Measurements from ENCODE around the gene FMNL2. TPM values are rescaled to one million over a fixed set of nuclear protein-coding genes. Genes with fewer than 3 reads are reported as not detected.

The FMNL2 gene
- total RNA-seq, 1 donor, result 24.2 TPM

GRCh38 chr2:152336119-152336853, 1.3 kb downstream of the FMNL2 start:
- no peak for TF ChIP-seq CTCF (IDR thresholded peaks at IDR 0.05; ENCODE audit: extremely low read depth, low read depth, low read length)
- H3K4me1 ChIP-seq (ENCODE audit: insufficient read depth, low read length), result peaks cover 13% of the 10 kb centered on the region
- no peaks in the 10 kb centered on the region for H3K9me3 ChIP-seq (ENCODE audit: low read depth, low read length)
- DNase-seq (ENCODE audit: insufficient read length, low spot score, missing footprints), result peak; percentile 94
- H3K27me3 ChIP-seq (ENCODE audit: insufficient read depth, low read length), result no peaks in the 10 kb centered on the region
- H3K27ac ChIP-seq (ENCODE audit: low read depth, low read length), result peak overlapping the region; percentile 59
- H4K20me1 ChIP-seq (ENCODE audit: insufficient read depth, low read length), result peaks cover 3% of the 10 kb centered on the region
- H3K4me2 ChIP-seq (ENCODE audit: insufficient read depth, low read length), result peak overlapping the region; percentile 99
- H3K36me3 ChIP-seq (ENCODE audit: insufficient read depth, low read length), result no peaks in the 10 kb centered on the region
- H2AFZ ChIP-seq (ENCODE audit: low read length), result peak overlapping the region; percentile 96
- peak overlapping the region; percentile 88 for H3K4me3 ChIP-seq (ENCODE audit: insufficient read depth, low read length)
- H3K79me2 ChIP-seq (ENCODE audit: insufficient read depth, low read length), result peaks cover 58% of the 10 kb centered on the region

GRCh38 chr2:152336854-152337510, 2.0 kb downstream of the FMNL2 start:
- peaks cover 64% of the 10 kb centered on the region for H3K79me2 ChIP-seq (ENCODE audit: insufficient read depth, low read length)
- H3K27ac ChIP-seq (ENCODE audit: low read depth, low read length), result peak overlapping the region; percentile 59
- no peak for TF ChIP-seq CTCF (IDR thresholded peaks at IDR 0.05; ENCODE audit: extremely low read depth, low read depth, low read length)
- H3K36me3 ChIP-seq (ENCODE audit: insufficient read depth, low read length), result no peaks in the 10 kb centered on the region
- peaks cover 13% of the 10 kb centered on the region for H3K4me1 ChIP-seq (ENCODE audit: insufficient read depth, low read length)
- H3K9me3 ChIP-seq (ENCODE audit: low read depth, low read length), result no peaks in the 10 kb centered on the region
- H3K4me2 ChIP-seq (ENCODE audit: insufficient read depth, low read length), result peak overlapping the region; percentile 99
- H3K27me3 ChIP-seq (ENCODE audit: insufficient read depth, low read length), result no peaks in the 10 kb centered on the region
- H3K4me3 ChIP-seq (ENCODE audit: insufficient read depth, low read length), result peak overlapping the region; percentile 88
- peaks cover 6% of the 10 kb centered on the region for H4K20me1 ChIP-seq (ENCODE audit: insufficient read depth, low read length)
- DNase-seq (ENCODE audit: insufficient read length, low spot score, missing footprints), result peak; percentile 43
- peak overlapping the region; percentile 96 for H2AFZ ChIP-seq (ENCODE audit: low read length)

- H3K36me3 ChIP-seq (ENCODE audit: insufficient read depth, low read length), result no peaks in the 10 kb centered on the region
- no peak for TF ChIP-seq CTCF (IDR thresholded peaks at IDR 0.05; ENCODE audit: extremely low read depth, low read depth, low read length)
- peaks cover 13% of the 10 kb centered on the region for H3K4me1 ChIP-seq (ENCODE audit: insufficient read depth, low read length)
- no peak overlapping the region for H3K4me3 ChIP-seq (ENCODE audit: insufficient read depth, low read length)
- H2AFZ ChIP-seq (ENCODE audit: low read length), result no peak overlapping the region
- H3K4me2 ChIP-seq (ENCODE audit: insufficient read depth, low read length), result peak overlapping the region; percentile 99
- H4K20me1 ChIP-seq (ENCODE audit: insufficient read depth, low read length), result peaks cover 6% of the 10 kb centered on the region
- DNase-seq (ENCODE audit: insufficient read length, low spot score, missing footprints), result no peak
- H3K27ac ChIP-seq (ENCODE audit: low read depth, low read length), result no peak overlapping the region
- H3K9me3 ChIP-seq (ENCODE audit: low read depth, low read length), result no peaks in the 10 kb centered on the region
- H3K27me3 ChIP-seq (ENCODE audit: insufficient read depth, low read length), result no peaks in the 10 kb centered on the region
- peaks cover 70% of the 10 kb centered on the region for H3K79me2 ChIP-seq (ENCODE audit: insufficient read depth, low read length)
Measured at GRCh38 chr2:152337511-152337903, 2.5 kb downstream of the FMNL2 start.

DNA sequence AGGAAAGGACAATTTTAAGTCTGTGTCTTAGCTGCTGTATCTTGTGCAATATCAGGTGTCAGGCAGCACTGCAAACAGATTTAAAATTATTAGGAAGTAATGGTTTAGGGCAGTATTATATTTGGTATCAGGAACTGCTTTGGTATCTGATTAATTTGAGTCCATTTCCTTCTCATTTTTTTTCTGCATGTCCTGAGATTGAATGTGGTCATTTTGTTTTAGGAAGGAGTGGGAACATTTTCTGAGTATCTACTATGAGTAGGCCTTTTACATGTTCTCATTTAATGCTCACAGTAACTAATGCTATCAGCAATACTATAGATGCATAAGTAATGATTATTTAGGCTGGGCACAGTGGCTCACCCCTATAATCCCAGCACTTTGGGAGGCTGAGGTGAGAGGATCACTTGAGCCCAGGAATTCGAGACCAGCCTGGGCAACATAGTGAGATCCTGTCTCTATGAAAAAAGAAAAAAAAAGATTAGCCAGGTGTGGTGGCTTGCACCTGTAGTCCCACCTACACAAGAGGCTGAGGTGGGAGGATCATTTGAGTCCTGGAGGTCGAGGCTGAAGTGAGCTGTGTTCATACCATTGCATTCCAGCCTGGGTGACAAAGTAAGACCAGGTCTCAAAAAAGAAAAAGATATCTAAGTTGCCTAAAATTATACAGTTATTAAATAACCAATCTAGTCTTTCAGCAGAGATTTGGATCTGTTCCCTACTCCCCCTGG, 4.7 kb downstream of the FMNL2 start:
- no peak for TF ChIP-seq CTCF (IDR thresholded peaks at IDR 0.05; ENCODE audit: extremely low read depth, low read depth, low read length)
- H3K4me2 ChIP-seq (ENCODE audit: insufficient read depth, low read length), result no peak overlapping the region
- no peaks in the 10 kb centered on the region for H3K27me3 ChIP-seq (ENCODE audit: insufficient read depth, low read length)
- H2AFZ ChIP-seq (ENCODE audit: low read length), result no peak overlapping the region
- peaks cover 79% of the 10 kb centered on the region for H3K79me2 ChIP-seq (ENCODE audit: insufficient read depth, low read length)
- no peaks in the 10 kb centered on the region for H3K9me3 ChIP-seq (ENCODE audit: low read depth, low read length)
- no peak overlapping the region for H3K4me3 ChIP-seq (ENCODE audit: insufficient read depth, low read length)
- no peak overlapping the region for H3K27ac ChIP-seq (ENCODE audit: low read depth, low read length)
- peaks cover 6% of the 10 kb centered on the region for H4K20me1 ChIP-seq (ENCODE audit: insufficient read depth, low read length)
- peaks cover 9% of the 10 kb centered on the region for H3K4me1 ChIP-seq (ENCODE audit: insufficient read depth, low read length)
- H3K36me3 ChIP-seq (ENCODE audit: insufficient read depth, low read length), result no peaks in the 10 kb centered on the region
- no peak for DNase-seq (ENCODE audit: insufficient read length, low spot score, missing footprints)

Measured in osteoblast (primary cell).